K562 (cell line): ENCODE results near the gene MUC3A. TPM values are rescaled to one million over a fixed set of nuclear protein-coding genes. Genes with fewer than 3 reads are reported as not detected.
"Not testable (repeated sequence)": the region's sequence is repeated elsewhere in the genome, so short reads cannot be mapped to it uniquely, and the experiment has no call there.

Experiments used
- ATAC-seq: fragments of 200-7000 bp; cut with Tn5 transposase; 3 replicates; pipeline ENCODE4 v1.9.1; 2020; ENCODE audit warnings: moderate library complexity
- BruUV-seq: library from RNA; stranded (reverse); fragments of 400-500 nt; replicated peaks from 2 replicates; lab custom pipeline; 2021; lab: Mats Ljungman, UMichigan
- CTCF ChIA-PET: fragments of 300-600 bp; formaldehyde crosslinking; extraction: SDS; loops from one replicate; lab custom pipeline; 2021; ENCODE audit warnings: low intra/inter-chr PET ratio; lab: Yijun Ruan, JAX
- POLR2A ChIA-PET: fragments of 300-600, 350-650 bp; sonication (Branson Sonifier 250); formaldehyde crosslinking; extraction: SDS; loops from one replicate; lab custom pipeline; 2021; ENCODE audit warnings: antibody characterized with exemption, inconsistent platforms; lab: Yijun Ruan, JAX
- DNase-seq, 4 experiments: peaks; one replicate each; pipeline versions ENCODE4 v3.0.0 to v3.0.0-alpha.2; 2011 to 2018; ENCODE audit warnings: low spot score in 3 of 4, mixed read lengths in 3 of 4; ENCODE audit errors: extremely low read depth in 1 of 4
- FAIRE-seq: peaks from 2 replicates; lab custom pipeline; 2011; peaks lifted over from hg19 to GRCh38; lab: Jason Lieb, UNC
- H2AFZ ChIP-seq: 2 replicates; pipeline ENCODE4 v1.6.0; 2011; ENCODE audit warnings: low read depth, low read length, control low read depth, inconsistent platforms
- H3K27ac ChIP-seq: fragments of 200-600 bp; 3 replicates; pipeline ENCODE4 v1.8.0; 2011; ENCODE audit warnings: low read depth, mild to moderate bottlenecking, control low read depth, inconsistent platforms, low read length, moderate library complexity, mixed read lengths; ENCODE audit errors: extremely low read depth
- H3K27me3 ChIP-seq, 2 experiments: fragments of 300-600 bp in 1 of 2; 2 replicates in 1 of 2; 3 replicates in 1 of 2; pipeline versions ENCODE4 v1.6.0 to v1.8.0; 2011; ENCODE audit warnings: inconsistent platforms in 2 of 2, low read length in 2 of 2, mild to moderate bottlenecking in 1 of 2, mixed read lengths in 1 of 2, moderate library complexity in 1 of 2; ENCODE audit not compliant: control insufficient read depth in 2 of 2, insufficient read depth in 2 of 2
- H3K36me3 ChIP-seq: fragments of 300-600 bp; 3 replicates; pipeline ENCODE4 v1.8.0; 2011; ENCODE audit warnings: mild to moderate bottlenecking, low read length, inconsistent platforms; ENCODE audit not compliant: control insufficient read depth, insufficient read depth
- H3K4me1 ChIP-seq, 2 experiments: fragments of 200-600 bp in 1 of 2; replicated peaks in 1 of 2; 2 replicates in 1 of 2; 3 replicates in 1 of 2; pipeline versions ENCODE4 v1.5.1 to v1.8.0; 2011; ENCODE audit warnings: inconsistent platforms in 2 of 2, low read length in 2 of 2, mild to moderate bottlenecking in 1 of 2, mixed read lengths in 1 of 2, moderate library complexity in 1 of 2; ENCODE audit not compliant: control insufficient read depth in 2 of 2, insufficient read depth in 2 of 2
- H3K4me2 ChIP-seq: 2 replicates; pipeline ENCODE4 v1.6.1; 2011; ENCODE audit warnings: low read length, control low read depth, inconsistent platforms, mixed read lengths; ENCODE audit not compliant: insufficient read depth
- H3K4me3 ChIP-seq: fragments of 200-600 bp; sonication (generic), shearing (Covaris generic); 2 replicates; pipeline ENCODE4 v1.5.1; 2016; ENCODE audit warnings: control low read depth, inconsistent platforms
- H3K79me2 ChIP-seq: fragments of 200-600 bp; 3 replicates; pipeline ENCODE4 v1.8.0; 2011; ENCODE audit warnings: low read length, inconsistent platforms; ENCODE audit not compliant: control insufficient read depth, insufficient read depth
- H3K9ac ChIP-seq, 2 experiments: 2 replicates each; pipeline versions ENCODE4 v1.6.0 to v1.6.1; 2011; ENCODE audit warnings: low read depth in 2 of 2, low read length in 2 of 2, control low read depth in 1 of 2, inconsistent platforms in 1 of 2, mild to moderate bottlenecking in 1 of 2, mixed read lengths in 1 of 2; ENCODE audit not compliant: insufficient read depth in 1 of 2
- H3K9me1 ChIP-seq: one replicate; pipeline ENCODE4 v1.6.0; 2011; ENCODE audit warnings: inconsistent platforms, mild to moderate bottlenecking, low read length, moderate library complexity; ENCODE audit not compliant: control insufficient read depth, insufficient read depth
- H3K9me3 ChIP-seq: replicated peaks from 2 replicates; pipeline ENCODE4 v1.5.1; 2011; ENCODE audit warnings: low read depth, low read length, inconsistent platforms; ENCODE audit not compliant: control insufficient read depth, insufficient read depth
- H4K20me1 ChIP-seq: replicated peaks from 2 replicates; pipeline ENCODE4 v1.6.1; 2011; ENCODE audit warnings: low read length, inconsistent platforms, mixed read lengths; ENCODE audit not compliant: control insufficient read depth, insufficient read depth
- ATF1 ChIP-seq, 2 experiments: fragments of 450-650 bp in 1 of 2; IDR thresholded peaks; 2 replicates each; pipeline ENCODE4 v1.6.1; 2016; ENCODE audit warnings: missing compliant biosample characterization in 1 of 2, missing genetic modification characterization in 1 of 2
- C11orf30 ChIP-seq: fragments of 450-650 bp; IDR thresholded peaks from 2 replicates; pipeline ENCODE4 v1.6.1; 2016; ENCODE audit warnings: low read depth, mild to moderate bottlenecking
- CREM ChIP-seq: IDR thresholded peaks from 2 replicates; pipeline ENCODE4 v1.6.1; 2014; ENCODE audit warnings: antibody characterized with exemption, low read depth
- DPF2 ChIP-seq: fragments of 450-650 bp; IDR thresholded peaks from 2 replicates; pipeline ENCODE4 v1.6.1; 2016
- NFE2 ChIP-seq: IDR thresholded peaks from 2 replicates; pipeline ENCODE4 v1.6.1; 2014; ENCODE audit warnings: antibody characterized with exemption, low read depth
- PKNOX1 ChIP-seq: fragments of 450-650 bp; IDR thresholded peaks from 2 replicates; pipeline ENCODE4 v1.6.1; 2016
- SMARCE1 ChIP-seq: fragments of 450-650 bp; IDR thresholded peaks from 2 replicates; pipeline ENCODE4 v1.7.1; 2016; ENCODE audit warnings: mild to moderate bottlenecking
- TEAD4 ChIP-seq, 2 experiments: sonication (generic) in 1 of 2; formaldehyde crosslinking in 1 of 2; IDR thresholded peaks; 2 replicates each; pipeline versions ENCODE4 v1.6.1 to v1.8.0; 2012 to 2022; ENCODE audit warnings: borderline replicate concordance in 1 of 2, inconsistent platforms in 1 of 2, low read length in 1 of 2, mild to moderate bottlenecking in 1 of 2, missing genetic modification reagents in 1 of 2
- ZBTB40 ChIP-seq, 2 experiments: fragments of 450-650 bp in 1 of 2; sonication (generic) in 1 of 2; formaldehyde crosslinking in 1 of 2; IDR thresholded peaks; 2 replicates each; pipeline versions ENCODE4 v1.7.1 to v1.9.0; 2016 to 2022; ENCODE audit warnings: inconsistent platforms in 1 of 2, mild to moderate bottlenecking in 1 of 2, missing genetic modification reagents in 1 of 2
- ZNF316 ChIP-seq: fragments of 450-650 bp; IDR thresholded peaks from 2 replicates; pipeline ENCODE4 v1.6.1; 2016
- ZNF384 ChIP-seq: IDR thresholded peaks from 2 replicates; pipeline ENCODE4 v1.6.1; 2012; ENCODE audit warnings: low read depth, low read length, improper control_type of control experiment
- WGBS: fragments of 100-300 bp; shearing (Covaris generic); methylation state at CpG from one replicate; pipeline ENCODE4 v1.1.6; 2016; ENCODE audit warnings: low coverage, mixed read lengths; ENCODE audit not compliant: insufficient coverage; ENCODE audit errors: missing lambda C conversion rate; 5-methylcytosine and 5-hydroxymethylcytosine counted together
- in situ Hi-C: fragments of 300-500 bp; cut with MboI; formaldehyde crosslinking; loops from 4 replicates; pipeline ENCODE4 v1.15.0; 2018; ENCODE audit warnings: inconsistent platforms, mixed read lengths
- intact Hi-C: fragments of 100-400 bp; cut with micrococcal nuclease; formaldehyde crosslinking; loops from 2 replicates; pipeline ENCODE4 v1.14.2; 2022
- polyA plus RNA-seq, 8 experiments: library from polyadenylated mRNA; depleted of rRNA in 4 of 8; stranded (reverse) in 5 of 8; unstranded in 3 of 8; fragments of >200 nt; fragmentation: Nextera tagmentation in 2 of 8; fragmentation: Illumina TruSeq in 1 of 8; extraction: Ambion mirVana in 2 of 8; extraction: Trizol in 1 of 8; gene quantifications; 2 replicates each; pipeline versions ENCODE4 v1.2.1 to v1.2.3, GENCODE V29; 2011 to 2014; ENCODE audit warnings: inconsistent platforms in 1 of 8, missing spikeins in 1 of 8
- total RNA-seq, 7 experiments: library from RNA; depleted of rRNA in 6 of 7; stranded (reverse); fragments of >200 nt in 6 of 7; fragmentation: Illumina TruSeq in 2 of 7; extraction: Trizol in 2 of 7; gene quantifications; 2 replicates each; pipeline versions ENCODE4 v1.2.1 to v1.2.3, GENCODE V29; 2011 to 2021; ENCODE audit warnings: low replicate concordance in 1 of 7

MUC3A gene
- total and polyA plus RNA-seq, 9 of the 15 experiments (the other 6 are each of a cell fraction or from before 2014, with no cell fraction given), result 0.06 to 2.2 (median 0.20) TPM; not detected in 1

GRCh38 chr7:100910443-100910842 lies 38.9 kb upstream of the MUC3A start:
- H3K79me2 ChIP-seq; H3K9me1 ChIP-seq; H3K4me2 ChIP-seq; BruUV-seq; CTCF ChIA-PET; H4K20me1 ChIP-seq; H3K9me3 ChIP-seq; H3K36me3 ChIP-seq; H3K4me3 ChIP-seq; intact Hi-C loops; H3K27me3 ChIP-seq; H3K9ac ChIP-seq; H3K4me1 ChIP-seq; TF ChIP-seq ATF1 (CRISPR knock-in tag; IDR thresholded peaks at IDR 0.05); TEAD4 (CRISPR knock-in tag; IDR thresholded peaks at IDR 0.05; ENCODE audit: borderline replicate concordance); ZBTB40 (CRISPR knock-in tag; IDR thresholded peaks at IDR 0.05): not testable (repeated sequence)
- peak overlapping the region; percentile 28; the same call in 1 of the 2 replicates for H2AFZ ChIP-seq
- in situ Hi-C loops, result loop anchor here (25.0 kb wide), 1 partner anchor 377 kb away; no protein-coding TSS in a partner anchor
- TF ChIP-seq SMARCE1 (peak; percentile 18; the same call in 1 of the 2 replicates), C11orf30 (peak; percentile 60), ZNF316 (peak; percentile 47; the same call in 1 of the 2 replicates), DPF2 (peak; percentile 48; the same call in 1 of the 2 replicates), NFE2 (peak; percentile 64), PKNOX1 (peak; percentile 52), ATF1 (tag; IDR thresholded peaks at IDR 0.05) (peak; percentile 50; the same call in 1 of the 2 replicates), TEAD4 (IDR thresholded peaks at IDR 0.05; ENCODE audit: low read length) (peak; percentile 47; the same call in 1 of the 2 replicates), ZNF384 (peak; percentile 96), CREM (peak; percentile 81), ZBTB40 (IDR thresholded peaks at IDR 0.05) (0 out of 2 replicates have a peak, but pooled peaks have one; percentile 31)
- FAIRE-seq (peak; percentile 79), ATAC-seq (peak; percentile 73), DNase-seq (peak in 2 of 4 experiments; percentile 28 to 32)
- POLR2A ChIA-PET, result interaction anchor here (0.6 to 2.1 kb wide), 4 partner anchors 9 to 147 kb away, joined by 3 to 7 read pairs (median 4); no protein-coding TSS in a partner anchor
- 25% methylated on average over 7 of the region's 7 CpGs for WGBS
- peak overlapping the region; percentile 52; the same call in 1 of the 3 replicates for H3K27ac ChIP-seq
